Breast epithelium (tissue), 3 donors: ENCODE measurements around the gene UMPS.

Source experiments
- POLR2AphosphoS5 ChIP-seq, 3 donors: sonication (generic); formaldehyde crosslinking; IDR thresholded peaks; one replicate each; pipeline ENCODE4 v1.6.1; 2017; ENCODE audit warnings: antibody characterized with exemption in 3 of 3
- TF ChIP-seq, protein P1 (sequence below), 3 donors: fragments of 450-650 bp; IDR thresholded peaks; one replicate each; pipeline ENCODE4 v1.5.1; 2016 to 2017; ENCODE audit warnings: antibody characterized with exemption in 3 of 3, mild to moderate bottlenecking in 3 of 3, moderate library complexity in 3 of 3

- TF ChIP-seq, protein P1, sequence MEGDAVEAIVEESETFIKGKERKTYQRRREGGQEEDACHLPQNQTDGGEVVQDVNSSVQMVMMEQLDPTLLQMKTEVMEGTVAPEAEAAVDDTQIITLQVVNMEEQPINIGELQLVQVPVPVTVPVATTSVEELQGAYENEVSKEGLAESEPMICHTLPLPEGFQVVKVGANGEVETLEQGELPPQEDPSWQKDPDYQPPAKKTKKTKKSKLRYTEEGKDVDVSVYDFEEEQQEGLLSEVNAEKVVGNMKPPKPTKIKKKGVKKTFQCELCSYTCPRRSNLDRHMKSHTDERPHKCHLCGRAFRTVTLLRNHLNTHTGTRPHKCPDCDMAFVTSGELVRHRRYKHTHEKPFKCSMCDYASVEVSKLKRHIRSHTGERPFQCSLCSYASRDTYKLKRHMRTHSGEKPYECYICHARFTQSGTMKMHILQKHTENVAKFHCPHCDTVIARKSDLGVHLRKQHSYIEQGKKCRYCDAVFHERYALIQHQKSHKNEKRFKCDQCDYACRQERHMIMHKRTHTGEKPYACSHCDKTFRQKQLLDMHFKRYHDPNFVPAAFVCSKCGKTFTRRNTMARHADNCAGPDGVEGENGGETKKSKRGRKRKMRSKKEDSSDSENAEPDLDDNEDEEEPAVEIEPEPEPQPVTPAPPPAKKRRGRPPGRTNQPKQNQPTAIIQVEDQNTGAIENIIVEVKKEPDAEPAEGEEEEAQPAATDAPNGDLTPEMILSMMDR (IDR thresholded peaks at IDR 0.05) = no peak
- no peak for TF ChIP-seq POLR2AphosphoS5 (IDR thresholded peaks at IDR 0.05)
These were observed 28.6 kb upstream of the UMPS start for GRCh38 chr3:124701687-124702086.
